ENCODE data around the gene ALDH18A1. TPM values are rescaled to one million over a fixed set of nuclear protein-coding genes. Genes with fewer than 3 reads are reported as not detected.

Gene ALDH18A1
- total RNA-seq, 1 donor from 2014 or later: 104 TPM

GRCh38 chr10:95565336-95565735 lies 91.2 kb downstream of the ALDH18A1 start:
- Mint-ChIP-seq H3K4me1 (peaks cover 25% of the 10 kb centered on the region), H3K36me3 (no peaks in the 10 kb centered on the region), H3K9me3 (peaks cover 3% of the 10 kb centered on the region), H3K27me3 (ENCODE audit: low read depth) (peaks cover 3% of the 10 kb centered on the region), H3K27ac (peak overlapping the region; percentile 72), H3K4me3 (no peak overlapping the region)
- TF ChIP-seq CTCF (IDR thresholded peaks at IDR 0.05; ENCODE audit: unreplicated experiment): no peak
- DNase-seq (ENCODE audit: low spot score in 2 of 2, unreplicated experiment in 2 of 2): no peak

GRCh38 chr10:95564291-95564690 lies 92.2 kb downstream of the ALDH18A1 start:
- TF ChIP-seq CTCF (IDR thresholded peaks at IDR 0.05; ENCODE audit: unreplicated experiment): no peak
- Mint-ChIP-seq H3K4me3 (no peak overlapping the region), H3K4me1 (peaks cover 32% of the 10 kb centered on the region), H3K9me3 (no peaks in the 10 kb centered on the region), H3K36me3 (no peaks in the 10 kb centered on the region), H3K27ac (no peak overlapping the region), H3K27me3 (ENCODE audit: low read depth) (peaks cover 12% of the 10 kb centered on the region)
- no peak for DNase-seq (ENCODE audit: low spot score in 2 of 2, unreplicated experiment in 2 of 2)

DNA sequence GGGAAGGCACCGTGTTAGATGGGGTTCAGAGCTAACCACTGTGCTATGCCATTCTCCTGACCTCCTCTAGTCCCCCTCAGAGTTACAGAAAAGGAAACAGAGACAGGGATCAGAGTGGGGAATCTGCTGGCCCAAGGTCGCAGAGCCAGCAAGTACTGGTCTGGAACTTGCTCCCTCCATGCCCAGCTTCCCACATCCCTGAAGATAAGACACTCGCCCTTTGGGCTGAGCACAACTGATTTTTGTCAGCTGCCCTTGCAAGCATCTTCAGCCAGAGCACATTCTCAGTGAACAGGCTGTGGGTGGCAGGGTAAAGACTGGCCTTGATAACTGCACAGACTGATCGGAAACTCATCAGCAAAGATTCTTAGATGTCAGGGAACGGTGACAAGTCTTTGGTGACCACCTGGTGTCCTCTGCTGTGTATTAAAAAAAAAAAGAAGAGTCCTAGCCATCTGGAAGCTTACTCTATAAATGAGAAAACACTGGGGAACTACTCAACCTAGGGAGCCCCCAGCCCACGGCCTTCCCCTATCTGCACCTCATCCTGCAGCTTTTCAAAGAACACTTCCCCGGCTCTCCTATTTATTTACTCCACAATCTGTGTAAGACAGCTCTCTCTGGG lies 94.1 kb downstream of the ALDH18A1 start:
- no peak for TF ChIP-seq CTCF (IDR thresholded peaks at IDR 0.05; ENCODE audit: unreplicated experiment)
- no peaks in the 10 kb centered on the region for H3K36me3 Mint-ChIP-seq
- no peak overlapping the region for H3K27ac Mint-ChIP-seq
- DNase-seq (ENCODE audit: low spot score in 2 of 2, unreplicated experiment in 2 of 2): no peak
- H3K9me3 Mint-ChIP-seq: no peaks in the 10 kb centered on the region
- H3K27me3 Mint-ChIP-seq (ENCODE audit: low read depth): peaks cover 21% of the 10 kb centered on the region
- H3K4me3 Mint-ChIP-seq: peak overlapping the region; percentile 69
- H3K4me1 Mint-ChIP-seq: peaks cover 38% of the 10 kb centered on the region

- no peak for TF ChIP-seq CTCF (IDR thresholded peaks at IDR 0.05; ENCODE audit: unreplicated experiment)
- H3K36me3 Mint-ChIP-seq: no peaks in the 10 kb centered on the region
- H3K4me1 Mint-ChIP-seq: peaks cover 41% of the 10 kb centered on the region
- peaks cover 21% of the 10 kb centered on the region for H3K27me3 Mint-ChIP-seq (ENCODE audit: low read depth)
- H3K4me3 Mint-ChIP-seq: peak overlapping the region; percentile 69
- H3K27ac Mint-ChIP-seq: no peak overlapping the region
- no peaks in the 10 kb centered on the region for H3K9me3 Mint-ChIP-seq
- no peak for DNase-seq (ENCODE audit: low spot score in 2 of 2, unreplicated experiment in 2 of 2)
Measured at GRCh38 chr10:95561864-95562177, 94.7 kb downstream of the ALDH18A1 start.

DNA sequence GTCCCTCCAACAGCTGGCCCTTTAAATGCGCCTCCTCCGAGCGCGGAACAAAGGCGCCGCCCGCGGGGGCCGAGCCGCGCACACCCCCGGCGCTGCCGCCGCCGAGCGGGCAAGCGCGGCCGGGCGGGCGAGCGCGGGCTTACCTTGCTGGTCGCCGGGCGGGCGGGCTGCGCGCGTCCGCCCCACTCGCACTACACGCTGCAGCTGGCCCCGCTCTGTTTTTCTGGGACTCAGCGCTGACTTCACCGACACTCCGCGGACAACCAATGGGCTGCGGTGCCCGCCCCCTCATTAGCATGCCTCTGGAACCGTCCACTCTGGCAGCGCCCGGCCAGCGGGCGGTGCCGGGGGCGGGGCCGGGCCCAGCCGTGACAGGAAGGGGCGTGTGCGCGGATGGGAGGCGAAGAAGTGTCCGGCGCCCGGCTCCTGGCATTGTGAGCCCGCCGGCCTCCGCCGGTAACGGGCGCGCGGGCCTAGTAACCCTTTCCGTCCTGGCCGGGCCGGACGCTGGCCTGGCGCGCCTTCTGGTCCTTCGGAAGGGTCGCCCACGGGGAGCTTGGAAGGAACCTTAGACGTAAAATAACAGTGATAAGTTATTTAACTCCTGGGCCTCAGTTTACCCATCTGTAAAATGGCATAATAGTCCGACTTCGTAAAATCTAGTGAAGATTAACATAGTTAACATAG lies 95.2 kb downstream of the ALDH18A1 start, which contains the start of gene SORBS1:
SORBS1 (minus strand) TSS at position 195 of the 687 bp plus-strand sequence. CDS start 120,236 bp downstream, outside the sequence.
- peaks cover 40% of the 10 kb centered on the region for H3K4me1 Mint-ChIP-seq
- peak within 1 kb of the TSS; percentile 97 for H3K4me3 Mint-ChIP-seq
- H3K9me3 Mint-ChIP-seq: no peaks in the 10 kb centered on the region
- H3K36me3 Mint-ChIP-seq: no peaks in the 10 kb centered on the region
- no peak for TF ChIP-seq CTCF (IDR thresholded peaks at IDR 0.05; ENCODE audit: unreplicated experiment)
- H3K27ac Mint-ChIP-seq: peak within 1 kb of the TSS; percentile 94
- peak; percentile 91 to 94 for DNase-seq (ENCODE audit: low spot score in 2 of 2, unreplicated experiment in 2 of 2)
- peaks cover 21% of the 10 kb centered on the region for H3K27me3 Mint-ChIP-seq (ENCODE audit: low read depth)

All from mesothelial cell of epicardium (in vitro differentiated cells).